HEK293T (cell line): ENCODE data around the gene RAB11FIP3.

ENCODE experiments used
- BHLHE40 ChIP-seq: fragments of 450-650 bp; IDR thresholded peaks from 2 replicates; pipeline ENCODE4 v1.6.1; 2016; ENCODE audit warnings: mild to moderate bottlenecking, moderate library complexity, borderline replicate concordance
- ELF4 ChIP-seq: fragments of 450-650 bp; IDR thresholded peaks from 2 replicates; pipeline ENCODE4 v1.6.1; 2017; ENCODE audit warnings: antibody characterized with exemption
- FOXK2 ChIP-seq: fragments of 450-650 bp; IDR thresholded peaks from 2 replicates; pipeline ENCODE4 v1.6.1; 2016; ENCODE audit warnings: mild to moderate bottlenecking
- FOXM1 ChIP-seq: fragments of 450-650 bp; IDR thresholded peaks from 2 replicates; pipeline ENCODE4 v1.6.1; 2017; ENCODE audit warnings: mild to moderate bottlenecking, borderline replicate concordance
- SP1 ChIP-seq: fragments of 450-650 bp; IDR thresholded peaks from 2 replicates; pipeline ENCODE4 v1.6.1; 2017
- ZNF384 ChIP-seq: fragments of 450-650 bp; IDR thresholded peaks from 2 replicates; pipeline ENCODE4 v1.6.1; 2016
- TF ChIP-seq, protein P1 (sequence below): fragments of 450-650 bp; IDR thresholded peaks from 2 replicates; pipeline ENCODE4 v1.6.1; 2016

GRCh38 chr16:561413-561794 lies 136.0 kb downstream of the RAB11FIP3 start:
- TF ChIP-seq SP1 (no peak), BHLHE40 (no peak), ELF4 (no peak), FOXM1 (no peak), ZNF384 (no peak), FOXK2 (no peak)
- TF ChIP-seq, protein P1, sequence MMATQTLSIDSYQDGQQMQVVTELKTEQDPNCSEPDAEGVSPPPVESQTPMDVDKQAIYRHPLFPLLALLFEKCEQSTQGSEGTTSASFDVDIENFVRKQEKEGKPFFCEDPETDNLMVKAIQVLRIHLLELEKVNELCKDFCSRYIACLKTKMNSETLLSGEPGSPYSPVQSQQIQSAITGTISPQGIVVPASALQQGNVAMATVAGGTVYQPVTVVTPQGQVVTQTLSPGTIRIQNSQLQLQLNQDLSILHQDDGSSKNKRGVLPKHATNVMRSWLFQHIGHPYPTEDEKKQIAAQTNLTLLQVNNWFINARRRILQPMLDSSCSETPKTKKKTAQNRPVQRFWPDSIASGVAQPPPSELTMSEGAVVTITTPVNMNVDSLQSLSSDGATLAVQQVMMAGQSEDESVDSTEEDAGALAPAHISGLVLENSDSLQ = no peak
